ENCODE results near the gene DNM1. TPM values are rescaled to one million over a fixed set of nuclear protein-coding genes. Genes with fewer than 3 reads are reported as not detected.

The DNM1 gene
- polyA plus RNA-seq, 3 donors, result 0.05 to 4.9 (median 0.56) TPM

- Histone ChIP-seq H4K20me1 (ENCODE audit: insufficient read depth, low read length) (no peaks in the 10 kb centered on the region), H3K9ac (ENCODE audit: insufficient read depth, low read length, poor library complexity, severe bottlenecking) (no peak overlapping the region), H3K27me3 (ENCODE audit: control insufficient read depth in 2 of 2, insufficient read depth in 2 of 2, low read length in 2 of 2) (no peaks in the 10 kb centered on the region), H3K4me1 (ENCODE audit: control insufficient read depth in 1 of 2, insufficient read depth in 2 of 2, low read length in 2 of 2) (peaks cover 20 to 25% of the 10 kb centered on the region in 2 donors), H2AFZ (ENCODE audit: insufficient read depth, low read depth, low read length, poor library complexity, severe bottlenecking) (no peak overlapping the region), H3K79me2 (ENCODE audit: insufficient read depth, low read length) (peaks cover 20% of the 10 kb centered on the region), H3K4me3 (replicated peaks in 1 of 3; ENCODE audit: low read depth in 2 of 3, low read length in 3 of 3) (no peak overlapping the region), H3K27ac (ENCODE audit: low read depth in 1 of 2, low read length in 2 of 2) (no peak overlapping the region), H3K4me2 (replicated peaks; ENCODE audit: extremely low read depth, low read length, poor library complexity, severe bottlenecking) (no peak overlapping the region), H3K36me3 (replicated peaks in 1 of 2; ENCODE audit: control insufficient read depth in 1 of 2, insufficient read depth in 2 of 2, low read length in 2 of 2) (peaks cover 19 to 41% of the 10 kb centered on the region in 2 donors), H3K9me3 (replicated peaks in 1 of 2; ENCODE audit: control insufficient read depth in 1 of 2, insufficient read depth in 1 of 2, low read length in 2 of 2) (no peaks in the 10 kb centered on the region)
- Mint-ChIP-seq H3K4me1 (peaks cover 23% of the 10 kb centered on the region), H3K27me3 (ENCODE audit: low read depth in 3 of 3) (peaks cover 0 to 6% (median 0%) of the 10 kb centered on the region in 3 donors), H3K4me3 (no peak overlapping the region), H3K27ac (peak overlapping the region in 1 of 7 donors; percentile 95), H3K36me3 (peaks cover 29 to 40% of the 10 kb centered on the region in 2 donors), H3K9me3 (no peaks in the 10 kb centered on the region)
- intact Hi-C loops (cut with micrococcal nuclease), result no loop called here
- no CpG with 5 or more reads among the region's 8 CpGs for WGBS (ENCODE audit: insufficient coverage)
- TF ChIP-seq, protein P1, sequence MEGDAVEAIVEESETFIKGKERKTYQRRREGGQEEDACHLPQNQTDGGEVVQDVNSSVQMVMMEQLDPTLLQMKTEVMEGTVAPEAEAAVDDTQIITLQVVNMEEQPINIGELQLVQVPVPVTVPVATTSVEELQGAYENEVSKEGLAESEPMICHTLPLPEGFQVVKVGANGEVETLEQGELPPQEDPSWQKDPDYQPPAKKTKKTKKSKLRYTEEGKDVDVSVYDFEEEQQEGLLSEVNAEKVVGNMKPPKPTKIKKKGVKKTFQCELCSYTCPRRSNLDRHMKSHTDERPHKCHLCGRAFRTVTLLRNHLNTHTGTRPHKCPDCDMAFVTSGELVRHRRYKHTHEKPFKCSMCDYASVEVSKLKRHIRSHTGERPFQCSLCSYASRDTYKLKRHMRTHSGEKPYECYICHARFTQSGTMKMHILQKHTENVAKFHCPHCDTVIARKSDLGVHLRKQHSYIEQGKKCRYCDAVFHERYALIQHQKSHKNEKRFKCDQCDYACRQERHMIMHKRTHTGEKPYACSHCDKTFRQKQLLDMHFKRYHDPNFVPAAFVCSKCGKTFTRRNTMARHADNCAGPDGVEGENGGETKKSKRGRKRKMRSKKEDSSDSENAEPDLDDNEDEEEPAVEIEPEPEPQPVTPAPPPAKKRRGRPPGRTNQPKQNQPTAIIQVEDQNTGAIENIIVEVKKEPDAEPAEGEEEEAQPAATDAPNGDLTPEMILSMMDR (IDR thresholded peaks at IDR 0.05), result no peak
- DNase-seq, result no peak
These were observed 71.1 kb downstream of the DNM1 start for GRCh38 chr9:128274245-128274644.

DNA sequence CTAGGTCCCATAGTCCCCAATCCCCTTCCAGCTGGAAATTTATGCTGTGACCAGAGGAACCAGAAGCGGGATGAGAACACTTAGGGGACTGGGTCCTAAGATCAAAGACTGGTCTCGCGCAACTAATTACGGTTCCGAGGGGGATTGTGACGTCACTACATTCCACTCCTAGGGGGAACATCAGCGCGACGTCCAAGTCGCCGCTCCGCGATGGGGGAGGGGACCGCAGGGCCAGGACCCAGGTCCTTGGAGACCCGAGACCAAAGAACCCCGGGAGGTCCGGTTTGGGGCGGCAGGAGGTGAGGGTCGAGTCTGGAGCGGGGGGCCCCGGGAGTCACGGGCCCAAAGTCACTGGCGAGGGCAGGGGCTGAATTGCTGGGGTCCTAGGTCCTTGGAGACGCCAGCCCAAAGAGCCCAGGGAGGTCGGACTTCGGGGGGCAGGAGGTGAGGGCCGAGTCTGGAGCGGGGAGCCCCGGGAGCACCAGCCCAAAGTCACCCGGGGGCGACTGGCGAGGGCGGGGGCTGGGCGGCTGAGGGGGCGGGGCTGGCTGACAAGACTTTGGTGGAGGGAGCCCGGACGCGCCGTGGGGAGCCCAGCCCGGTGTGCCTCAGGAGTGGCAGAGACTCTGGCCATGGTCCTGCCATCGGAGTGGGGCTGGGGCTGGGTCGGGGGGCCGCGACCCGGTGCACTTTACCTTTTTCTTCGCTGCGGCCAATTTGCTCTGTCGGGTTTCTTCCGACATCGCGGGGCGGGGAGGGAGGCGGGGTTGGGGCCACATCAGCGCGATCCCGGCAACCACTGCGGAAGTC is 72.2 kb downstream of the DNM1 start, which contains the start of gene GOLGA2:
TSS of gene GOLGA2 (minus strand) at position 810 of the 810 bp plus-strand sequence. CDS start at position 779, 31 bp downstream.
- Mint-ChIP-seq H3K4me1 (peaks cover 31% of the 10 kb centered on the region), H3K36me3 (peaks cover 29 to 37% of the 10 kb centered on the region in 2 donors), H3K9me3 (no peaks in the 10 kb centered on the region), H3K27ac (peak within 1 kb of the TSS; percentile 91 to 98 (median 94)), H3K27me3 (ENCODE audit: low read depth in 3 of 3) (peaks cover 0 to 6% (median 0%) of the 10 kb centered on the region in 3 donors), H3K4me3 (peak within 1 kb of the TSS; percentile 94 to 97)
- Histone ChIP-seq H3K9ac (ENCODE audit: insufficient read depth, low read length, poor library complexity, severe bottlenecking) (peak within 1 kb of the TSS; percentile 91), H3K4me3 (replicated peaks in 1 of 3; ENCODE audit: low read depth in 2 of 3, low read length in 3 of 3) (peak within 1 kb of the TSS; percentile 61 to 90 (median 88)), H3K27me3 (ENCODE audit: control insufficient read depth in 2 of 2, insufficient read depth in 2 of 2, low read length in 2 of 2) (no peaks in the 10 kb centered on the region), H2AFZ (ENCODE audit: insufficient read depth, low read depth, low read length, poor library complexity, severe bottlenecking) (peak within 1 kb of the TSS; percentile 93), H3K27ac (ENCODE audit: low read depth in 1 of 2, low read length in 2 of 2) (peak within 1 kb of the TSS; percentile 47 to 91), H3K79me2 (ENCODE audit: insufficient read depth, low read length) (peaks cover 20% of the 10 kb centered on the region), H3K4me1 (ENCODE audit: control insufficient read depth in 1 of 2, insufficient read depth in 2 of 2, low read length in 2 of 2) (peaks cover 24 to 28% of the 10 kb centered on the region in 2 donors), H4K20me1 (ENCODE audit: insufficient read depth, low read length) (no peaks in the 10 kb centered on the region), H3K36me3 (replicated peaks in 1 of 2; ENCODE audit: control insufficient read depth in 1 of 2, insufficient read depth in 2 of 2, low read length in 2 of 2) (peaks cover 17 to 34% of the 10 kb centered on the region in 2 donors), H3K9me3 (replicated peaks in 1 of 2; ENCODE audit: control insufficient read depth in 1 of 2, insufficient read depth in 1 of 2, low read length in 2 of 2) (no peaks in the 10 kb centered on the region), H3K4me2 (replicated peaks; ENCODE audit: extremely low read depth, low read length, poor library complexity, severe bottlenecking) (peak within 1 kb of the TSS; percentile 82)
- intact Hi-C loops (cut with micrococcal nuclease), result loop anchor here (5.0 kb wide), 2 partner anchors 47 to 97 kb away; partner anchors contain the start of genes COQ4 (in 2 of the 2), TRUB2 (in 2 of the 2) and URM1 (in 1 of the 2)
- DNase-seq, result peak in 1 of 3 donors; percentile 37
- WGBS (ENCODE audit: insufficient coverage), result under 1% methylated on average over 56 of the region's 57 CpGs
- TF ChIP-seq, protein P1 (IDR thresholded peaks at IDR 0.05), result no peak
